GM23338 (cell line): ENCODE data around the gene SEMA5A. TPM values are rescaled to one million over a fixed set of nuclear protein-coding genes. Genes with fewer than 3 reads are reported as not detected.

ENCODE experiments used
- ATAC-seq: fragments of 200-7000 bp; cut with Tn5 transposase; 3 replicates; pipeline ENCODE4 v1.9.1; 2020
- DNase-seq: peaks from one replicate; pipeline ENCODE4 v3.0.0-alpha.2; 2015; ENCODE audit warnings: low spot score
- H2AFZ ChIP-seq: fragments of 200-600 bp; sonication (generic); 2 replicates; pipeline ENCODE4 v1.8.0; 2016; ENCODE audit warnings: antibody characterized with exemption, mild to moderate bottlenecking, moderate library complexity
- H3F3A ChIP-seq: fragments of 200-600 bp; sonication (generic); replicated peaks from 2 replicates; pipeline ENCODE4 v1.8.0; 2017; ENCODE audit warnings: antibody characterized with exemption, mixed run types, low read depth
- H3K27ac ChIP-seq: fragments of 200-600 bp; sonication (generic); 2 replicates; pipeline ENCODE4 v1.6.1; 2016; ENCODE audit warnings: low read depth
- H3K27me3 ChIP-seq: fragments of 200-600 bp; sonication (generic); 2 replicates; pipeline ENCODE4 v1.8.0; 2016; ENCODE audit warnings: mild to moderate bottlenecking, mixed run types, moderate library complexity; ENCODE audit not compliant: insufficient read depth
- H3K36me3 ChIP-seq: fragments of 200-600 bp; sonication (generic); 2 replicates; pipeline ENCODE4 v1.8.0; 2016; ENCODE audit warnings: mild to moderate bottlenecking; ENCODE audit not compliant: insufficient read depth
- H3K4me1 ChIP-seq: fragments of 200-600 bp; sonication (generic); 2 replicates; pipeline ENCODE4 v1.8.0; 2016; ENCODE audit warnings: mild to moderate bottlenecking, moderate library complexity; ENCODE audit not compliant: insufficient read depth
- H3K4me2 ChIP-seq: fragments of 200-600 bp; sonication (generic); 2 replicates; pipeline ENCODE4 v1.7.1; 2017; ENCODE audit warnings: mixed run types
- H3K4me3 ChIP-seq: fragments of 200-600 bp; sonication (generic); 2 replicates; pipeline ENCODE4 v1.6.1; 2016; ENCODE audit warnings: mixed run types
- H3K79me2 ChIP-seq: fragments of 200-600 bp; sonication (generic); replicated peaks from 2 replicates; pipeline ENCODE4 v1.8.0; 2017; ENCODE audit warnings: mild to moderate bottlenecking; ENCODE audit not compliant: insufficient read depth
- H3K9me2 ChIP-seq: fragments of 200-600 bp; sonication (generic); 2 replicates; pipeline ENCODE4 v1.8.0; 2017; ENCODE audit not compliant: insufficient read depth
- H4K20me1 ChIP-seq: fragments of 200-600 bp; sonication (generic); replicated peaks from 2 replicates; pipeline ENCODE4 v1.8.0; 2017; ENCODE audit warnings: mild to moderate bottlenecking; ENCODE audit not compliant: insufficient read depth
- H3K27ac Mint-ChIP-seq: 2 replicates; pipeline ENCODE4 v1.8.0; 2020; ENCODE audit warnings: inconsistent platforms, mild to moderate bottlenecking, moderate library complexity, mixed read lengths
- H3K27me3 Mint-ChIP-seq: 3 replicates; pipeline ENCODE4 v1.8.0; 2022; ENCODE audit warnings: low read depth, mild to moderate bottlenecking, moderate library complexity, mixed read lengths, inconsistent platforms; ENCODE audit not compliant: insufficient read depth, poor library complexity
- H3K36me3 Mint-ChIP-seq: 3 replicates; pipeline ENCODE4 v1.8.0; 2021; ENCODE audit warnings: low read depth, mild to moderate bottlenecking, inconsistent platforms, moderate library complexity, mixed read lengths
- H3K4me1 Mint-ChIP-seq: 3 replicates; pipeline ENCODE4 v1.8.0; 2020; ENCODE audit warnings: mild to moderate bottlenecking, inconsistent platforms, mixed read lengths
- H3K4me3 Mint-ChIP-seq: 3 replicates; pipeline ENCODE4 v1.8.0; 2021; ENCODE audit warnings: moderate library complexity, mild to moderate bottlenecking, inconsistent platforms, mixed read lengths
- H3K9me3 Mint-ChIP-seq: 3 replicates; pipeline ENCODE4 v1.8.0; 2020; ENCODE audit warnings: moderate library complexity, mild to moderate bottlenecking, inconsistent platforms, mixed read lengths
- CREB1 ChIP-seq: fragments of 250-450 bp; sonication (Bioruptor Pico); IDR thresholded peaks from 2 replicates; pipeline ENCODE4 v1.5.0; 2020; ENCODE audit warnings: low read depth, mild to moderate bottlenecking, moderate library complexity
- CTCF ChIP-seq, 2 experiments: fragments of 200-600 bp in 1 of 2; sonication (generic) in 1 of 2; conservative IDR thresholded peaks; 2 replicates each; pipeline versions ENCODE4 v1.5.1 to v1.6.1; 2016 to 2017; ENCODE audit warnings: antibody characterized with exemption in 2 of 2, low read depth in 2 of 2, mild to moderate bottlenecking in 2 of 2, moderate library complexity in 1 of 2
- ETS1 ChIP-seq: IDR thresholded peaks from 2 replicates; pipeline ENCODE4 v1.6.1; 2016; ENCODE audit warnings: antibody characterized with exemption
- EZH2 ChIP-seq: fragments of 200-600 bp; sonication (generic); IDR thresholded peaks from one replicate; pipeline ENCODE4 v1.8.0; 2017; ENCODE audit warnings: antibody characterized with exemption, mild to moderate bottlenecking, low read depth; ENCODE audit not compliant: unreplicated experiment
- EZH2phosphoT487 ChIP-seq: fragments of 200-600 bp; sonication (generic); IDR thresholded peaks from one replicate; pipeline ENCODE4 v1.8.1; 2018; ENCODE audit warnings: antibody characterized with exemption; ENCODE audit not compliant: unreplicated experiment
- JUNB ChIP-seq: IDR thresholded peaks from one replicate; pipeline ENCODE4 v1.6.1; 2016; ENCODE audit warnings: antibody characterized with exemption; ENCODE audit not compliant: unreplicated experiment
- NANOG ChIP-seq: IDR thresholded peaks from 2 replicates; pipeline ENCODE4 v1.6.1; 2016; ENCODE audit warnings: antibody characterized with exemption, borderline replicate concordance
- POLR2AphosphoS5 ChIP-seq: IDR thresholded peaks from 2 replicates; pipeline ENCODE4 v1.6.1; 2016; ENCODE audit warnings: antibody characterized with exemption, low read depth
- REST ChIP-seq: IDR thresholded peaks from one replicate; pipeline ENCODE4 v1.6.1; 2018; ENCODE audit warnings: antibody characterized with exemption; ENCODE audit not compliant: unreplicated experiment
- STAT1 ChIP-seq: IDR thresholded peaks from one replicate; pipeline ENCODE4 v1.6.1; 2016; ENCODE audit warnings: antibody characterized with exemption; ENCODE audit not compliant: unreplicated experiment
- ZNF114 ChIP-seq: fragments of 250-450 bp; sonication (Bioruptor Pico); IDR thresholded peaks from 2 replicates; pipeline ENCODE4 v1.5.0; 2020; ENCODE audit warnings: mild to moderate bottlenecking, moderate library complexity
- ZNF331 ChIP-seq: fragments of 250-450 bp; sonication (Bioruptor Pico); IDR thresholded peaks from 2 replicates; pipeline ENCODE4 v1.5.0; 2020; ENCODE audit warnings: low read depth, mild to moderate bottlenecking, moderate library complexity
- ZNF462 ChIP-seq: fragments of 250-450 bp; sonication (Bioruptor Pico); IDR thresholded peaks from 2 replicates; pipeline ENCODE4 v1.5.0; 2020; ENCODE audit warnings: mild to moderate bottlenecking, moderate library complexity
- polyA plus RNA-seq: library from polyadenylated mRNA; unstranded; fragments of >200 nt; fragmentation: Nextera tagmentation; extraction: Ambion mirVana; gene quantifications from 2 replicates; pipeline ENCODE4 v1.2.1, GENCODE V29; 2016
- total RNA-seq: library from RNA; depleted of rRNA; stranded (reverse); fragments of >200 nt; shearing (Covaris generic); gene quantifications from 2 replicates; pipeline ENCODE4 v1.2.3, GENCODE V29; 2014

The SEMA5A gene
- total and polyA plus RNA-seq, 2 experiments from 2014 or later, result 2.1 to 8.1 TPM

GRCh38 chr5:9547122-9547947, 1.5 kb upstream of the SEMA5A start:
- no peaks in the 10 kb centered on the region; the same call in 1 of the 2 replicates for H3K27me3 ChIP-seq
- peak overlapping the region; percentile 95 for H3K4me3 Mint-ChIP-seq
- DNase-seq (peak; percentile 63), ATAC-seq (peak; percentile 7)
- no peak overlapping the region for H2AFZ ChIP-seq
- peaks cover 13% of the 10 kb centered on the region; the same call in 1 of the 2 replicates for H3K79me2 ChIP-seq
- no peaks in the 10 kb centered on the region for H3F3A ChIP-seq
- peaks cover 12% of the 10 kb centered on the region for H3K4me1 ChIP-seq
- no peaks in the 10 kb centered on the region for H3K9me2 ChIP-seq
- peak overlapping the region; percentile 83 for H3K4me2 ChIP-seq
- no peak overlapping the region for H3K27ac Mint-ChIP-seq
- H3K4me1 Mint-ChIP-seq, result peaks cover 20% of the 10 kb centered on the region
- peaks cover 5% of the 10 kb centered on the region for H3K27me3 Mint-ChIP-seq
- H3K4me3 ChIP-seq, result peak overlapping the region; percentile 95
- no peak overlapping the region for H3K27ac ChIP-seq
- no peaks in the 10 kb centered on the region for H3K9me3 Mint-ChIP-seq
- TF ChIP-seq ZNF462 (no peak), CREB1 (no peak), CTCF (conservative IDR thresholded peaks at IDR 0.05; ENCODE audit: low read depth in 2 of 2) (no peak), JUNB (no peak), EZH2phosphoT487 (no peak), ETS1 (no peak), EZH2 (no peak), ZNF114 (no peak), STAT1 (no peak), POLR2AphosphoS5 (no peak), NANOG (no peak), REST (no peak), ZNF331 (CRISPR knock-in tag) (no peak)
- no peaks in the 10 kb centered on the region for H3K36me3 ChIP-seq
- peaks cover 8% of the 10 kb centered on the region; the same call in 1 of the 2 replicates for H4K20me1 ChIP-seq
- peaks cover 24% of the 10 kb centered on the region for H3K36me3 Mint-ChIP-seq
